PC-3 (cell line): ENCODE data around the gene UNC13C. TPM values are rescaled to one million over a fixed set of nuclear protein-coding genes. Genes with fewer than 3 reads are reported as not detected.

Experiments used
- ATAC-seq: fragments of 200-7000 bp; cut with Tn5 transposase; 2 replicates; pipeline ENCODE4 v1.9.1; 2020; ENCODE audit warnings: mild to moderate bottlenecking, moderate library complexity
- BruUV-seq: library from RNA; stranded (reverse); fragments of 400-500 nt; replicated peaks from 2 replicates; lab custom pipeline; 2021; lab: Mats Ljungman, UMichigan
- CTCF ChIA-PET: fragments of 300-600 bp; sonication (Branson Sonifier 250); formaldehyde crosslinking; loops from one replicate; lab custom pipeline; 2022; ENCODE audit warnings: antibody characterized with exemption; lab: Charles Lee
- POLR2A ChIA-PET: fragments of 300-600 bp; sonication (Branson Sonifier 250); formaldehyde crosslinking; loops from one replicate; lab custom pipeline; 2022; ENCODE audit warnings: antibody characterized with exemption; ENCODE audit not compliant: unreplicated experiment; lab: Charles Lee
- DNase-seq: peaks from one replicate; pipeline ENCODE4 v3.0.0-alpha.2; 2015
- H2AFZ ChIP-seq: fragments of 300-600 bp; sonication (generic); 2 replicates; pipeline ENCODE4 v1.6.0; 2016; ENCODE audit warnings: antibody characterized with exemption, low read length
- H3F3A ChIP-seq: fragments of 300-600 bp; sonication (generic); one replicate; pipeline ENCODE4 v1.6.0; 2017; ENCODE audit warnings: antibody characterized with exemption, low read length, control low read depth, mild to moderate bottlenecking; ENCODE audit not compliant: unreplicated experiment
- H3K27ac ChIP-seq: fragments of 300-600 bp; sonication (generic); 2 replicates; pipeline ENCODE4 v1.5.1; 2016; ENCODE audit warnings: mild to moderate bottlenecking, low read length
- H3K27me3 ChIP-seq: fragments of 300-600 bp; sonication (generic); 2 replicates; pipeline ENCODE4 v1.6.1; 2016; ENCODE audit warnings: low read length, mixed read lengths
- H3K36me3 ChIP-seq: fragments of 300-600 bp; sonication (generic); 2 replicates; pipeline ENCODE4 v1.6.1; 2016; ENCODE audit warnings: low read depth, mixed run types, low read length, mixed read lengths
- H3K4me1 ChIP-seq: fragments of 300-600 bp; sonication (generic); 2 replicates; pipeline ENCODE4 v1.5.1; 2016; ENCODE audit warnings: low read length; ENCODE audit not compliant: insufficient read depth
- H3K4me2 ChIP-seq: fragments of 300-600 bp; sonication (generic); 2 replicates; pipeline ENCODE4 v1.6.0; 2016; ENCODE audit warnings: low read length
- H3K4me3 ChIP-seq: fragments of 300-600 bp; sonication (generic); 2 replicates; pipeline ENCODE4 v1.5.1; 2016; ENCODE audit warnings: mild to moderate bottlenecking, low read length, mixed read lengths
- H3K79me2 ChIP-seq: fragments of 300-600 bp; sonication (generic); 2 replicates; pipeline ENCODE4 v1.6.1; 2017; ENCODE audit warnings: low read length, mixed read lengths
- H3K9ac ChIP-seq: fragments of 300-600 bp; sonication (generic); 2 replicates; pipeline ENCODE4 v1.6.0; 2016; ENCODE audit warnings: mild to moderate bottlenecking, low read length
- H3K9me2 ChIP-seq: fragments of 300-600 bp; sonication (generic); replicated peaks from 2 replicates; pipeline ENCODE4 v1.6.1; 2016; ENCODE audit warnings: mixed run types, low read length, mixed read lengths
- H3K9me3 ChIP-seq: fragments of 300-600 bp; sonication (generic); 2 replicates; pipeline ENCODE4 v1.6.1; 2016; ENCODE audit warnings: low read length, mixed read lengths
- H4K20me1 ChIP-seq: fragments of 300-600 bp; sonication (generic); 2 replicates; pipeline ENCODE4 v1.6.1; 2016; ENCODE audit warnings: low read length, mixed read lengths
- CTCF ChIP-seq: fragments of 300-600 bp; sonication (generic); conservative IDR thresholded peaks from 2 replicates; pipeline ENCODE4 v1.5.1; 2017; ENCODE audit warnings: antibody characterized with exemption, low read depth, mild to moderate bottlenecking, low read length
- EZH2 ChIP-seq: fragments of 300-600 bp; sonication (generic); IDR thresholded peaks from one replicate; pipeline ENCODE4 v1.6.1; 2017; ENCODE audit warnings: antibody characterized with exemption, mild to moderate bottlenecking, low read length; ENCODE audit not compliant: unreplicated experiment
- EZH2phosphoT487 ChIP-seq: fragments of 300-600 bp; sonication (generic); IDR thresholded peaks from 2 replicates; pipeline ENCODE4 v1.6.1; 2018; ENCODE audit warnings: mild to moderate bottlenecking, antibody characterized with exemption, low read length, borderline replicate concordance
- intact Hi-C: fragments of 100-400 bp; cut with micrococcal nuclease; formaldehyde crosslinking; loops from 2 replicates; pipeline ENCODE4 v1.9.0; 2023
- total RNA-seq: library from RNA; depleted of rRNA; stranded (reverse); fragments of >200 nt; gene quantifications from 2 replicates; pipeline ENCODE4 v1.2.3, GENCODE V29; 2014

The UNC13C gene
- total RNA-seq, 1 experiment from 2014 or later, result not detected

GRCh38 chr15:54150255-54150654 lies 172.0 kb downstream of the UNC13C start:
- BruUV-seq, result no TSS peak
- Histone ChIP-seq H3K27ac (no peak overlapping the region), H3K4me2 (no peak overlapping the region), H3K36me3 (no peaks in the 10 kb centered on the region), H3K4me1 (no peaks in the 10 kb centered on the region), H3K27me3 (no peaks in the 10 kb centered on the region), H2AFZ (no peak overlapping the region), H3F3A (no peaks in the 10 kb centered on the region), H3K9me3 (no peaks in the 10 kb centered on the region), H3K79me2 (no peaks in the 10 kb centered on the region), H3K9me2 (no peaks in the 10 kb centered on the region), H3K4me3 (no peak overlapping the region), H3K9ac (no peak overlapping the region), H4K20me1 (no peaks in the 10 kb centered on the region)
- DNase-seq (no peak), ATAC-seq (no peak)
- TF ChIP-seq CTCF (no peak), EZH2 (no peak), EZH2phosphoT487 (no peak)
- ChIA-PET CTCF (no interaction called here), POLR2A (no interaction called here)
- intact Hi-C loops, result no loop called here

GRCh38 chr15:54159012-54159411 lies 180.8 kb downstream of the UNC13C start:
- TF ChIP-seq EZH2phosphoT487 (no peak), EZH2 (no peak), CTCF (no peak)
- no peaks in the 10 kb centered on the region for H3K27me3 ChIP-seq
- no peaks in the 10 kb centered on the region for H3F3A ChIP-seq
- no peaks in the 10 kb centered on the region for H3K9me2 ChIP-seq
- ChIA-PET CTCF (no interaction called here), POLR2A (no interaction called here)
- no peaks in the 10 kb centered on the region for H3K36me3 ChIP-seq
- no peak overlapping the region for H2AFZ ChIP-seq
- H3K27ac ChIP-seq, result no peak overlapping the region
- H3K9me3 ChIP-seq, result no peaks in the 10 kb centered on the region
- intact Hi-C loops, result no loop called here
- no peak overlapping the region for H3K4me2 ChIP-seq
- DNase-seq (no peak), ATAC-seq (no peak)
- no TSS peak for BruUV-seq
- H3K4me3 ChIP-seq, result no peak overlapping the region
- no peaks in the 10 kb centered on the region for H4K20me1 ChIP-seq
- H3K79me2 ChIP-seq, result no peaks in the 10 kb centered on the region
- no peaks in the 10 kb centered on the region for H3K4me1 ChIP-seq
- no peak overlapping the region for H3K9ac ChIP-seq

GRCh38 chr15:54187325-54187724 lies 209.1 kb downstream of the UNC13C start:
- H2AFZ ChIP-seq, result no peak overlapping the region
- CTCF ChIA-PET, result no interaction called here
- H3K27ac ChIP-seq, result no peak overlapping the region
- no peaks in the 10 kb centered on the region for H4K20me1 ChIP-seq
- no peak overlapping the region for H3K4me3 ChIP-seq
- H3K36me3 ChIP-seq, result no peaks in the 10 kb centered on the region
- intact Hi-C loops, result no loop called here
- ATAC-seq (no peak), DNase-seq (no peak)
- H3K27me3 ChIP-seq, result no peaks in the 10 kb centered on the region
- H3K4me2 ChIP-seq, result no peak overlapping the region
- H3K9me3 ChIP-seq, result no peaks in the 10 kb centered on the region
- H3K79me2 ChIP-seq, result no peaks in the 10 kb centered on the region
- H3F3A ChIP-seq, result no peaks in the 10 kb centered on the region
- no peak overlapping the region for H3K9ac ChIP-seq
- POLR2A ChIA-PET, result no interaction called here
- no peaks in the 10 kb centered on the region for H3K4me1 ChIP-seq
- H3K9me2 ChIP-seq, result no peaks in the 10 kb centered on the region
- no TSS peak for BruUV-seq
- TF ChIP-seq CTCF, result no peak
- TF ChIP-seq EZH2, result no peak
- TF ChIP-seq EZH2phosphoT487, result no peak
